Stomach smooth muscle (tissue), 2 donors: ENCODE data around the gene CNTN2.

Experiments
- H3K27ac ChIP-seq: one replicate; pipeline ENCODE4 v1.7.0; 2013; ENCODE audit warnings: mild to moderate bottlenecking, low read length, inconsistent platforms
- H3K27me3 ChIP-seq, 2 donors: one replicate each; pipeline ENCODE4 v1.7.0; 2013; ENCODE audit warnings: low read length in 2 of 2; ENCODE audit not compliant: insufficient read depth in 2 of 2, control insufficient read depth in 1 of 2
- H3K36me3 ChIP-seq, 2 donors: one replicate each; pipeline ENCODE4 v1.7.0; 2013; ENCODE audit warnings: low read length in 2 of 2; ENCODE audit not compliant: control insufficient read depth in 2 of 2, insufficient read depth in 2 of 2
- H3K4me1 ChIP-seq: one replicate; pipeline ENCODE4 v1.7.0; 2013; ENCODE audit warnings: low read length; ENCODE audit not compliant: control insufficient read depth, insufficient read depth
- H3K4me3 ChIP-seq, 2 donors: one replicate each; pipeline ENCODE4 v1.7.0; 2013; ENCODE audit warnings: low read length in 2 of 2
- H3K9ac ChIP-seq, 2 donors: one replicate each; pipeline ENCODE4 v1.7.0; 2013; ENCODE audit warnings: low read length in 2 of 2, mild to moderate bottlenecking in 1 of 2
- H3K9me3 ChIP-seq, 2 donors: one replicate each; pipeline ENCODE4 v1.7.0; 2013; ENCODE audit warnings: low read length in 2 of 2; ENCODE audit not compliant: control insufficient read depth in 2 of 2
- donor health status: healthy.
- donor health status: Pancreatic carcinoma.

CNTN2 gene

GRCh38 chr1:205118752-205119151 is 75.7 kb downstream of the CNTN2 start:
- H3K36me3 ChIP-seq, result peaks cover 3 to 4% of the 10 kb centered on the region in 2 donors
- H3K27ac ChIP-seq, result no peak overlapping the region
- peaks cover 14% of the 10 kb centered on the region for H3K4me1 ChIP-seq
- H3K9me3 ChIP-seq, result no peaks in the 10 kb centered on the region
- H3K27me3 ChIP-seq, result no peaks in the 10 kb centered on the region
- no peak overlapping the region for H3K4me3 ChIP-seq
- H3K9ac ChIP-seq, result no peak overlapping the region

GRCh38 chr1:205121660-205122488 is 78.9 kb downstream of the CNTN2 start, which contains the start of gene RBBP5:
Gene RBBP5, minus strand, starts transcription at chr1:205121978. Its CDS starts 105 bp downstream, at chr1:205121873.
- H3K36me3 ChIP-seq, result no peaks in the 10 kb centered on the region
- peak within 1 kb of the TSS; percentile 94 to 100 for H3K4me3 ChIP-seq
- no peaks in the 10 kb centered on the region for H3K9me3 ChIP-seq
- H3K27ac ChIP-seq, result peak within 1 kb of the TSS; percentile 97
- no peaks in the 10 kb centered on the region for H3K27me3 ChIP-seq
- peak within 1 kb of the TSS; percentile 93 to 99 for H3K9ac ChIP-seq
- peaks cover 14% of the 10 kb centered on the region for H3K4me1 ChIP-seq

- no peaks in the 10 kb centered on the region for H3K9me3 ChIP-seq
- H3K36me3 ChIP-seq, result no peaks in the 10 kb centered on the region
- H3K4me1 ChIP-seq, result peaks cover 14% of the 10 kb centered on the region
- H3K9ac ChIP-seq, result peak overlapping the region; percentile 93 to 99
- H3K27me3 ChIP-seq, result no peaks in the 10 kb centered on the region
- peak overlapping the region; percentile 94 to 100 for H3K4me3 ChIP-seq
- peak overlapping the region; percentile 97 for H3K27ac ChIP-seq
Observed at GRCh38 chr1:205122489-205122882, 79.5 kb downstream of the CNTN2 start.

- no peaks in the 10 kb centered on the region for H3K36me3 ChIP-seq
- H3K27ac ChIP-seq, result no peak overlapping the region
Observed at GRCh38 chr1:205124726-205125125, 81.7 kb downstream of the CNTN2 start.

GRCh38 chr1:205127646-205128045 is 84.6 kb downstream of the CNTN2 start:
- H3K9me3 ChIP-seq, result no peaks in the 10 kb centered on the region
- no peak overlapping the region for H3K4me3 ChIP-seq
- peaks cover 1% of the 10 kb centered on the region for H3K4me1 ChIP-seq
- no peaks in the 10 kb centered on the region for H3K36me3 ChIP-seq
- no peak overlapping the region for H3K27ac ChIP-seq
- peaks cover 0 to 2% of the 10 kb centered on the region in 2 donors for H3K27me3 ChIP-seq
- H3K9ac ChIP-seq, result no peak overlapping the region

More at GRCh38 chr1:205124726-205125125, 81.7 kb downstream of the CNTN2 start:
- peaks cover 14% of the 10 kb centered on the region for H3K4me1 ChIP-seq
- H3K27me3 ChIP-seq, result no peaks in the 10 kb centered on the region
- no peaks in the 10 kb centered on the region for H3K9me3 ChIP-seq
- H3K4me3 ChIP-seq, result no peak overlapping the region
- H3K9ac ChIP-seq, result no peak overlapping the region
